GM19467 (cell line): ENCODE data around the gene NAT16.
"Not testable (repeated sequence)": the region's sequence is repeated elsewhere in the genome, so short reads cannot be mapped to it uniquely, and the experiment has no call there.

Experiments used
- ATAC-seq: cut with Tn5 transposase; IDR thresholded peaks from one replicate; pipeline ENCODE4 v1.9.1; 2021; ENCODE audit warnings: mild to moderate bottlenecking, moderate library complexity; ENCODE audit not compliant: unreplicated experiment

The NAT16 gene

DNA sequence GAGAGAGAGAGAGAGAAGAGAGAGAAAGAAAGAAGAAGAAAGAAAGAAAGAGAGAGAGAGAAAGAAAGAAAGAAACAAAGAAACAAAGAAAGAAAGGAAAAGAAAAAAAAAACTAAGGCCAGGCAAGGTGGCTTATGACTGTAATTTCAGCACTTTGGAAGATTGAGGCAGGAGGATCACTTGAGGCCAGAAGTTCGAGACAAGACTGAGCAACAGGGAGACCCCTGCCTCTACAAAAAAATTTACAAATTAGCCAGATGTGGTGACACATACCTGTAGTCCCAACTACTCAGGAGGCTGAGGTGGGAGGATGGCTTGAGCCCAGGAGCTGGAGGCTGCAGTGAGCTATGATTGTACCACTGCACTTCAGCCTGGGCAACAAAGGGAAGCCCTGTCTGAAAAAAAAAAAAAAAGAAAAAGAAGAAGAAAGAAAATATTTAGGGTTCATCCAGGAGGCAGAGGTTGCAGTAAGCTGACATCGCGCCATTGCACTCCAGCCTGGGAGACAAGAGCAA is 50.4 kb downstream of the NAT16 start:
- no peak for ATAC-seq

DNA sequence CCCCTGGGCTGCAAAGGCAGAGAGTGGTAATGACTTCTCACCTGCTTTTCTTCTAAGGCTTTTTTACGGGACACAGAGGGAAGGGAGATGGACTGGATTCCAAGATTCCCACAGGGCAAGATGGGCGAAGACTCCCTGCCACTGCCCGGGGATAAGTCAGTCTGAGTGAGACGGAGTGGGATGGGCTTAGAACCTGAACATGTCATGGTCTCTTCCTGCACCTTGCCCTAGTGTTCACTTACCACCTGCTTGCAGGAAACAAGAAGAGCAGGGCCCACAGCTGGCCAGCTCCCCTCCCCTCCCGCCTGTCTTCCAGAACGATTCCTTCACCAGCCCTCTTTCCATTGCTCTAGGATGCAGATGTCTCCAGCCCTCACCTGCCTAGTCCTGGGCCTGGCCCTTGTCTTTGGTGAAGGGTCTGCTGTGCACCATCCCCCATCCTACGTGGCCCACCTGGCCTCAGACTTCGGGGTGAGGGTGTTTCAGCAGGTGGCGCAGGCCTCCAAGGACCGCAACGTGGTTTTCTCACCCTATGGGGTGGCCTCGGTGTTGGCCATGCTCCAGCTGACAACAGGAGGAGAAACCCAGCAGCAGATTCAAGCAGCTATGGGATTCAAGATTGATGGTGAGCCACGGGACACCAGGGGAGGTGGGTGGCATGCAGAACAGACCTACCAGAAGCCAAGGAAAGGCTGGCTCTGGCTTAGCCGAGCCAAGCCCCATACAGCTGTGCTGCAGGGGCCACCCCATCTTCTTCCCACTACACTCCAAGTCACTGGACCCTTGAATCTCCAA is 51.9 kb downstream of the NAT16 start:
- no peak for ATAC-seq

DNA sequence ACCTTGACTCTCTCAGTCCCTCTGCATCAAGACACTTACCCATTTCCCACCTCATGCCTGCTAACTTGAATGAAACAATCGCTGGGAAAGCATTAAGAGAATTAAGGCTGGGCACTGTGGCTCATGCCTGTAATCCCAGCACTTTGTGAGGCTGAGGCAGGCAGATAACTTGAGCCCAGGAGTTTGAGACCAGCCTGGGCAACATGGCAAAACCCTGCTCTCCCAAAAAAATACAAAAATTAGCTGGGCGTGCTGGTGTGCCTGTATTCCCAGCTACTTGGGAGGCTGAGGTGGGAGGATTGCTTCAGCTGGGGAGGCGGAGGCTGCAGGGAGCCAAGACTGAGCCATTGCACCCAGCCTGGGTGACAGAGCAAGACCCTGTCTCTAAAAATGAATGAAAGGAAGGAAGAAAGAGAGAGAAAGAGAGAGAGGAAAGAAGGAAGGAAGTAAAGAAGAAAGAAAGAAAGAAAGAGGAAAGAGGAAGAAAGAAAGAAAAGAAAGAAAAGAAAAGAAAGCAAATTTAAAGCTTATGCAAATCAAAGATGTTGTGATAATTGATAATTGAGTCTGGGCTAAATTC is 52.5 kb downstream of the NAT16 start:
- no peak for ATAC-seq

GRCh38 chr7:101126651-101127459 is 53.2 kb downstream of the NAT16 start, which contains the start of gene SERPINE1:
Gene SERPINE1, plus strand, starts transcription at chr7:101127104. Its CDS starts 1,290 bp downstream, at chr7:101128394.
- peak; percentile 38 for ATAC-seq

GRCh38 chr7:101125989-101126650 is 54.0 kb downstream of the NAT16 start:
- ATAC-seq: peak; percentile 53

GRCh38 chr7:101124376-101125056 is 55.6 kb downstream of the NAT16 start:
- no peak for ATAC-seq

DNA sequence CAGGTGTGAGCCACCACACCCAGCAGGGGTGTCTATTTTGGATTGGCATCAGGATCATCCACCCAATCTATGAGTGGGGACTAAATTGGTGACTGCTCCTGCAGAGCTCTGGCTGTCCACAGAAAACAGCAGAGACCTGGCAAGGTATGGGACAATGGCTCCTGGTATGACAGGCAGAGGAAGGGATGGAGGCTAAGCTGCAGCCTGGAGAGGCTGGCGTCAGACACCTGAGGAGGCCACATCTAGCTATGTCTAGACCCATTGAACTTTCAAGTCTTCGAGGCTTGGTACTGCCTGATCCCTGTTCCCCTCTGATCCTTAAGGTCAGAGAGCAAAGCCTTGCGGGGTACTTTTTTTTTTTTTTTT is 56.4 kb downstream of the NAT16 start:
- no peak for ATAC-seq

GRCh38 chr7:101122933-101123702 is 57.0 kb downstream of the NAT16 start:
- ATAC-seq: no peak

DNA sequence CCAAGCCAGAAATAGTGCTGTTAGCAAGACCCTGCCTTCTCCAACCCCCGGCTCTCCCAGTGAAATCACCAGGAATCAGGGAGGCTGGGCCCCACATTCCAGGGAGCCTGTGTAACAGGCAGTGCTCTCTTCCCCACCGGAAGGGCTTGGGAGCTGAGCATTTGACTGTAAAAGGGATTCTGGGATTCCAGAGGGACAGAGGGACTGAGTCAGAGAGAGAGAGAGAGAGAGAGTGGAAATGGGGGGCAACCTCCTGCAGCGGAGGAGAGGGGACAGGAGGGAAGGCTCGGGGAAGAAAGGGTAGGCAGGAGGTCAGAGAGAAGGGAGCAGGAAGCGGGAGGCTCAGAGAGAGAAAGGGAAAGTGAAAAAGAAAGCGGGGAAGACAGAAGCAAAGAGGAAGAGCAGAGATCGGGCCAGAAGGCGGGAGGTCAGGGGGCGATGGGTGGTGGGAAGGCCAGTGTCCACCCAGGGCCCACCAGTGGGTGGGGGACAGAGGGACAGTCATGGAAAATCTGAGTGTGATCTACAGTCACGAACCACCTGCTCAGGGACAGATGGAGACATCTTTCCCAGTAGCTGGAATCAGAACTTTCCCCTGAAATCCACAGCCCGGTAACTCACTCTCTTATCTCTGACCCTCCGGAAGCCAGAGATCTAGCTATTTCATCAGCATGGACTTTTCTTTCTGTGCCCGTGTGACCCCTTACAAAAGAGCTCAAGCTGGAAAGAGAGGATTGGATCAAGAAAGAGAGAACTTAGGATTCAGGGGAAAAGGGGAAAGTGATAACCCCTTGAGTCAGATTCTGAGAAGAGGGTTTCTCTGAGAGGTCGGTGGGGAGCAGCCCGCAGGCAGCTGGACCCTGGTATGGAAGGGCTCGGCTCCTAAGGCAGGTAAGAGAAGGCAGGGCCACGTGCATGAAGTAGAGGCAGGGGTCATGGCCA is 57.8 kb downstream of the NAT16 start:
- ATAC-seq: no peak

- not testable (repeated sequence) for ATAC-seq
These were observed 58.5 kb downstream of the NAT16 start for GRCh38 chr7:101121631-101121990.
